GF-D8 (cell line): ENCODE results near the gene CDH22.

Experiments used
- DNase-seq: peaks from one replicate; lab custom pipeline; 2025; lab: John Stamatoyannopoulos, UW

CDH22 gene

GRCh38 chr20:46308258-46309157, at the start of gene CDH22:
TSS of gene CDH22 (minus strand) at chr20:46308498. CDS start at chr20:46251294, 57,204 bp downstream.
- no peak for DNase-seq

DNA sequence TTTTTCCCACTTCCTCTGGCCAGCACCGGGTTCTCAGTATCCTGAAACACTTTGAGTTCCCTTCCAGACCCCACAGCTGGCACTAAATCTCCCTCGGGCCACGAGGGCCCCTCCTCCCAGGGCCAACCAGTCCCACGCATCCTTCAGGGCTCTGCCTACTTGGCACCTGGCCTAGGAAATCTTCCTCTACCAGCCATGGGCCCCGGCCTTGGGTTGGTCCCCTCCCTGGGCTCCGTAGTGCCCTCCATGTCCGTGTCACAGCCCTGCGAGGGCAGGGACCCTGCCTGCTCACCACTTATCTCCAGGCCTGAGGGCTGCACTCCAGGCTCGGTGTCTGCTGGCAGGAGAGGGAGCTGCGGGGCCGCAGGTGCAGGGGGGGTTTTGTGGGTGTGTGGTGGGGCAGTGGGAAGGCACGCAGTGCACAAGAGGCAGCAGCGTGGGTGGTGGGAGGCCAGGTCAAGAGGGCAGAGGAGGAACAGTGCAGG, 48.8 kb upstream of the CDH22 start:
- no peak for DNase-seq

DNA sequence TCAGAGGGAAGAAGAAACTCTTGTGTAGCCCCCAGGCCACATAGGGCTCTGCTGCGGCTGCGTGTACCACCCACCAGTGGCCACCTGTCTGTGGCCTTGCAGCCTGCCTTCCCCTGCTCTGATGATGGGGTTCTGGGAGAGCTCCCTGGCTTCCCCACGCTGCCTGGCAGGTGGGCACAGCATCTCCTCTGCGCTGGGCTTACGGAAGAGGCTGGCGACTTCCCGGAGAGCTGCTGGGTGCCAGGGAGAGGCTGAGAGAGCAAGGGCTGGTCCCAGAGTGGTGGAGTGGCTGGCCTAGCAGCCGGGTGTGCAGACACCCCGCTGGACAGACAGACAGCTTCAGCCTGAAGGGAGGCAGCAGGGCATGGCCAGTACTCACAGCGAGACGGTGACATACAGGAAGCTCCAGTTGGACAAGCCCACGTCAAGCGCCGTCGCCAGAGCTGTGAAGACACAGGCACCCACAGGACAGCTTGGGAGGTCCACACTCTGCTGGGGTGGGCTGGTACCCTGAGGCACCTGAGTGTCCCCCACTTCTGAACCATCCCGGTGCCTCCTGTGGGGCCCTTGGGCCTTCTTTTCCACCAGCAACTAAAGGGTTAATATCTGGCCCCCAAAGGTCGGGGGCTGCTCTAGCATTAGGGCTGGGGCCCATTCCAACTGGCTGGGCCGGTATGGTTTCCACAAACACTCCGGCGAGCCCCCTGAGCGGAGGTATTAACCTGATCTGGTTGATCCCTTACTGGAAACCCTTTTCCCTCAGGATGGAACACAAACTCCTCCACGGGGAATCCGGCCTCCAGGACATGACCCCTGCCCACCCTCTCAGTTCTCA, 48.1 kb upstream of the CDH22 start:
- DNase-seq = no peak

- no peak for DNase-seq
Observed at GRCh38 chr20:46355778-46356177, 47.5 kb upstream of the CDH22 start.

DNA sequence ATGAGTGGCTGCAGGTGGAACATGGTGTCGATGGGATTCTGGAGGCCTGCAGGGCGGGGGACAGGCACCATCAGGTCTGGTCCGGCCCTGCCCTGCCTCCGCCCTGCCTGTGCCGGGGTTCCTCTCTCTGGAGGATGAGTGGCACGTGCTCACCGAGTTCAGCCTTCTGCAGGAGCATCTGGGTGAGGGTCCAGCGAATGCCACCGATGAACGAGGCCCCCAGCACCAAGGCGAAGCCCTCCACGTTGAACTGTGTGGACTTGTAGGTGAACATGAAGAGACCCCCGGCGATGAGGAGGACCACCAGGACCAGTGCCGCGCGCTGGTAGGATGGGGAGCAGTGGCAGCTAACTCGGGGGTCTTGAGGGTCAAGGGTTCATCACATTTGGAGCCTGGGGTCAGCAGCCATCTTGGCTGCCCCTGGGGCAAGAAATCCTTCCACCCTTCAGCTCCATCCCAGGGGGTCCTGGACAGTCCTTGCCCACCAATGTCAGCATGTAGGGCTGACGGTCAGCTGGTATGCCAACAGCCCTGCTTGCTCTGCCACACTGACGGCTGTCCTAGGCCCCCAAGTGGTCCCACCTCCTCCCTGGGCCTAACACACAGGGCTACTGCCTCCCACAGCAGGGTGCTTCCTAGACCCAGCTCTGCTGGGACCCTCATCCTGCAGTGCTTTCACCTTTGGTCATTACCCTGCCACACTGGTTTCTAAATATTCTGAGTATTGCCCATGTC, 46.8 kb upstream of the CDH22 start:
- no peak for DNase-seq

DNA sequence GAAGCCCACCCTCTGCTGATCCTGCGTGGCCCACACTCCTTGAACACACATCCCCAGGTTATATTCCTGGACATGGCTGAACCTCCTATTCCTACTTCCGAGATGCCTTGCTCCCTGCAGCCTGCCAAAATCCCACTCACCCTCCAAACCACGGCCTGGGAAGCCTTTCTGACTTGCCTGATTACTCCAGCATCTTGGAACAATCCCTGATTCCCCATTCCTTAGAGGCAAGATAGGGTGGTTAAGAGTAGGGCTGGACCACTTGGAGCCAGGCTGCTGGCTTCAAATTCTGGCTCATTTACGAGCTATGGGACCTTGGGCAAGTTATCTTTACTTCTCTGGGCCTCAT, 45.9 kb upstream of the CDH22 start:
- no peak for DNase-seq

- no peak for DNase-seq
Observed at GRCh38 chr20:46353500-46354206, 45.4 kb upstream of the CDH22 start.

- DNase-seq = no peak
Observed at GRCh38 chr20:46352370-46352938, 44.2 kb upstream of the CDH22 start.

DNA sequence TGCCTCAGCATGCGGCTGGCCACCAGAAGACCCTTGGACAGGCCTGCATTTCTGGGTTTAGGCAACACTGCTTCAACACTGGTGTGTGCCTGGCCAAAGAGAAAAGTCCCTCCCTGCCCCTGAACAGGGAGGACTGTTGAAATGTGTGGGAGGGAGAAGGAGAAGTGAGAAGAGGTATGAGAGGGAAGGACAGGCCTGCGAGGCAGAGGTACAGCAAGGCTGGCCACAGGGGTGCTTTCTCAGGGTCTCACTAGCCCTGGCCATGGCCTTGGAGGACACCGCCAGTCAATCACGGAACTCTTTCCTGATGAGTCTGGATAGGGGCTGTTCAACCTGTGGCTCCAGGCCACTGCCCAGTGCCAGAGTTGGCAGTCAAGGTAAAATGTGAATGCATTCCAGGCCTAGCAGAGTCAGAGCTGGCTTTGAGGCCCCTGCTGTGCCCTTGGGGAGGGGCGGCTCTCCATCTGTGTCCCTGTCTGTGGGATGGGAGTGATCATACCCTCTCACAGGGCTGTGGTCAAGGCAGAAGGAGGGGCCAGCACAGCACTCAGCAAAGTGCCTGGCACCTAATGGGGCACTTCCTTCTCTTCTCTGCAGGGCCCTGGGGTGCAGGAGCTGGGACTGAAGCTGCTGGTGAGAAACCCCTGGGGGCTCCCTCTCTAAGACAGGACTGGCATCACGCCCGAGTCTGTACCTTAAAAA, 43.2 kb upstream of the CDH22 start:
- DNase-seq = no peak

DNA sequence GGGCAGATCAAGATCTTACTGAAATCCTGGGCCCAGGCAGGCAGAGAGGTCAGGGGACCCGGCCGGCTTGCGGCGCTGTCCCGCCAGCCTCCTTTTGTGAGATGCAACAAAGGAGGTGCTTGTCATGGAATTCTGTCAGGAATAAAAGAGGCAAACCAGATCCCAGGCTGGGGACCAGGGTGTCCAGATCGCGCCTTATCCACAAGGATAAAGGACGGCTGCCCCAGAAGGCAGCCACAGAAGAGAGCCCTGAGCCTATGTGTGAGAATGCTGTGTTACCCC, 42.6 kb upstream of the CDH22 start:
- DNase-seq = no peak

GRCh38 chr20:46350201-46350985, 42.1 kb upstream of the CDH22 start:
- DNase-seq = peak; percentile 4

DNA sequence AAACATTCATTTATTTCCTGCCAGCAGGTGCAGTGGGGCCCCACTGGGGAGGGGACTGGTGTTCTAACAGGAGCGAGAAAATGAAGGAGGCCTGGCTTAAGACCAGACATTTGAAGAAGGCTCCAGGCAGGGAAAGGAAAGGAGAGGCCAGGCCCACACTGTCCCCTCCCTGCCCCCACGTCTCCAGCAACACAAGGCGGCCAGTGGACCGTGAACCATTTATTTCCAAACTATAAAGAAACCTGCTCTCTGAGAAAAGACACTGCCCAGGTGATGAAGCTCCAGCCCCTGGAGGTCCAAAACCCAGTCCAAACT, 41.4 kb upstream of the CDH22 start:
- no peak for DNase-seq

DNA sequence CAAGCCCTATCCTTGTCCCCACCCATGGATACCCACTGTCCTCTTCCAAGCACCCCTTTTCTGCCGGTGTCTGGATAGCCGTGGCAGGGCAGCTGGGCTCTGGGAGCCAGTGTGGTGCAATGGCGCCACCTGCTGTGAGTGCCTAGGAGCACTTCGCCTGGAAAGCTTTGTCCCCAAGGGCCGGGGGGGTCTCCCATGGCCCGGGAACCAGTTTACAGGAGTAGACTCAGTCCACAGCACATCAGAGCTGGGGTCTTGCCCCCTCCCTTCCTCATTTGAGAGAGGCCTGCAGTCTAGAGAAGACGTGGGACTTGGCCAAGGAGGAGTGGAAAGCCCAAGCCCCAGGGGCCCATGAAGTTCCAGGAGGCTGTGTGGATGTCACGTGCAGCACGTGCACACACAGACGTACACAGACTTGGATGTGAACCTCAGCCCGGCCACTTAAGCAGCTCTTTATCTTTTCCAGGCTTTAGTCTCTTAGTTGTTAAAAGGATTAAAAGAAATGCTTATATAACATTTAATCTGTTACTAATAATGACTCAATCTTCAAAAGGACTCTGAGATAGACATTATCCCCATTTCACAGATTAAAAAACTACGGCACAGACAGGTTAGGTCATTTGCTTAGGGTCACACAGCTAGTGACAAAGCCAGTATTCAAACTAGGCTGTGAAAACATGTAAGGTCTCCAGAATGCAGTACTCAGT, 40.9 kb upstream of the CDH22 start:
- DNase-seq = no peak

DNA sequence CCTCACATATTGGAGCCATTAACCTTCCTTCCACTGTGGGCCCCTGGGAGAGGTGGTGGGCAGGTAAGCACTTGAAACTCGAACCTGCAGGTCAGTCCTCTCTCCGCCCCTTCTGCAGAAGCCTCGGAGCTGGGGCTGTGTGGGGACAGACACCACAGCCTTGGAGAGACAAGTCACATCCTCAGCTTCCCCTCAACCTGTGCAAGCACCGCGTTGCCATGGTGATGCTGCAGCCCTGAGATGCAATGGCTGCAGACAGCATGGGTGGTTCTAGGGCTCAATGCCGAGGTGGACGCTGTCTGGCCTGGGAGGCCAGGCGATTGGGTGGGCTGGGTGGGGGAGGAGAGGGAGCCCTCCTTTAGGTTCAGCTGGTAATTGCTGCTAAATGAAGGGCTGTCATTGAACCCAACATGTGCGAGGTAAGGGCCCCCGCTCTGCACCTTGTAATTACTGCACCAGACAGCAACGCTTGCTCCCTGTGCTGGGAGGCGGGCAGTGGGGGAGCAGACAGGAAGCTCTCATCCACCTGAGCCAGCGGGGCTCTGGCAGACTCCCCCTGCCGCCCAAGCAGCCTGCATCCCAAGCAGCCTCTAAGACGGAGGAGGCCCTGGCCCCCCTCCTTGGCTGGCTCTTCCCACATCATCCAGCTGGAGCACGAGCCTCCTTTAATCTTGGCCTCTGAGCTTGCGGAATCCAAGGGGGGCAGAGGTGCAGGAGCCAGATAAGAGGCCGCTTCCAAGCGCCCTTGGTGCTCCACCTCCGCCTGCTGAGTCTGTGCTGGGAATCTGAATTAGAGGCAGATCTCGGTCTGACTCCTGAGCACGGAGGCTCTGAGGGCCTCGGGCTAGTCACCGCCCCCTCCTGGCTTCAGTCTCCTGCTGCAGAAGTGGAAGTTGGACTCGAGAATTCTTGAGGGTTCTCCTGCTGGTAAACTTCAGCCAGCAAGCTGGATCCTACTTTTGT, 39.8 kb upstream of the CDH22 start:
- DNase-seq = no peak

DNA sequence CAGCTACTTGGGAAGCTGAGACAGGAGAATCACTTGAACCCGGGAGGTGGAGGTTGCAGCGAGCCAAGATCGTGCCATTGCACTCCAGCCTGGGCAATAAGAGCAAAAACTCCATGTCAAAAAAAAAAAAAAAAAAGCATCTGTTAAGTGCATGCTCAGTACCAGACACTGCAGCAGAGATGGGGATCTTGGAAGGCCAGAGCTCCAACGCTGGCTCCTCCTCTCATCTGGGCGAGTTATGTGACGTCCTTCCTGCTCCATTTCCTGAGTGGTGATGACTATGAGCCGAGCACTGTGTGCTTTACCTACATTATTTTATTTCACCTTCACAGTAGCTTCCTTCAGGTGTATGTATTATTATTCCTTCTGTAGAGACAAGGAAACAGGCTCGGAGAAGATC, 38.5 kb upstream of the CDH22 start:
- no peak for DNase-seq

DNA sequence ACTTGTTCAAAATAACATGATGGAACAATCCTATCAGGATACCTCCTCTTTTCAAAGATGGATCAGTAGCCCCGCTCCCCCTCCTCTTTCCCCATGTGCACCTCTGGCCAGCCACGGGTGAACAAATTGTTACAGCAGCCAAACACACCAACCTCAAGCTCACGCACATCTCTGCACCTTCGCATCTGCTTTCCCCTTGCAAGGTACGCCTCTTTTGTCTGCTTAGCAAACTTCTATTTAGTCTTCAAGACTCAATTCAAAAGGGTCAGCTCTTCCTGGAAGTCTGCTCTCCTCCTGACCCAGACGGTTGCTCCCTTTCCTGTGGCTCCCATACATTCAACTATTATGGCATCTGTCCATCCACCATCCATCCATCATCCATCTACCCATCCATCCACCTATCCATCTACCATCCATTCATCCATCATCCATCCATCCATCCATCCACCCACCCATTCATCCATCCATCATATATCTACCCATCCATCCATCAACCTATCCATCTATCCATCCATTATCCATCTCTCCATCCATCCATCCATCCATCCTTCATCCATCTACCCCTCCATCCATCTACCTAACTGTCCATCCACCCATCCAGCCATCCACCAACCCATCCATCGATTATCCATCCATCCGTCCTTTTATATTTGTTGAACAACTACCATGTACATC, 36.3 kb upstream of the CDH22 start:
- DNase-seq = no peak

GRCh38 chr20:46343975-46344357, 35.7 kb upstream of the CDH22 start:
- no peak for DNase-seq
